Spleen (tissue), 7 donors: ENCODE data around the gene RHBDL3.

Experiments
- POLR2A ChIP-seq, 3 donors: fragments of 450-650 bp; IDR thresholded peaks; one replicate each; pipeline ENCODE4 v1.5.1; 2017; ENCODE audit warnings: antibody characterized with exemption in 3 of 3, mild to moderate bottlenecking in 1 of 3
- TF ChIP-seq, protein P1 (sequence below), 11 experiments: fragments of 200-600 bp in 7 of 11; fragments of 450-650 bp in 4 of 11; sonication (generic) in 4 of 11; IDR thresholded peaks in 8 of 11; conservative IDR thresholded peaks in 3 of 11; 1 replicate in 7 of 11; 2 replicates in 4 of 11; pipeline versions ENCODE4 v1.4.0 to v1.8.0; 2016 to 2021; ENCODE audit warnings: antibody characterized with exemption in 11 of 11, inconsistent platforms in 4 of 11, mild to moderate bottlenecking in 1 of 11
- donor health status: DM: no; HTN: no; CAD: no; lungs with moderate emphysema.
- donor health status: DM: no; HTN: no; CAD: no.
- donor health status: DM: no; HTN: no; CAD: no.

DNA sequence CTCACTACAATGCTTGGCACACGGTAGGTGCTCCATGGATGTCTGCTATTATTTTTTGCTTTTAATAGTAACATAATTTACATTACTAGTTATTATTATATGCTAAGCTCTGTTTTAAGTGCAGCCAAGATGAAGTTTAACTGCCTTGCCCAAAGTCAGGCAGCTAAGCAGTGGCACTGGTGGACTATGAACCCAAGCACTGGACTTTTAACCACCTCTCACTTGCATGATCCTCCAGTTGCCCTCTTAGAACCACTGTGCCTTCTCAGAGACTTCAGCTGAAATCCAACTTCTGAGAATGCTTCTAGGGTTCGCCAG lies 82.8 kb downstream of the RHBDL3 start:
- no peak for TF ChIP-seq POLR2A (IDR thresholded peaks at IDR 0.05)
- TF ChIP-seq, protein P1, sequence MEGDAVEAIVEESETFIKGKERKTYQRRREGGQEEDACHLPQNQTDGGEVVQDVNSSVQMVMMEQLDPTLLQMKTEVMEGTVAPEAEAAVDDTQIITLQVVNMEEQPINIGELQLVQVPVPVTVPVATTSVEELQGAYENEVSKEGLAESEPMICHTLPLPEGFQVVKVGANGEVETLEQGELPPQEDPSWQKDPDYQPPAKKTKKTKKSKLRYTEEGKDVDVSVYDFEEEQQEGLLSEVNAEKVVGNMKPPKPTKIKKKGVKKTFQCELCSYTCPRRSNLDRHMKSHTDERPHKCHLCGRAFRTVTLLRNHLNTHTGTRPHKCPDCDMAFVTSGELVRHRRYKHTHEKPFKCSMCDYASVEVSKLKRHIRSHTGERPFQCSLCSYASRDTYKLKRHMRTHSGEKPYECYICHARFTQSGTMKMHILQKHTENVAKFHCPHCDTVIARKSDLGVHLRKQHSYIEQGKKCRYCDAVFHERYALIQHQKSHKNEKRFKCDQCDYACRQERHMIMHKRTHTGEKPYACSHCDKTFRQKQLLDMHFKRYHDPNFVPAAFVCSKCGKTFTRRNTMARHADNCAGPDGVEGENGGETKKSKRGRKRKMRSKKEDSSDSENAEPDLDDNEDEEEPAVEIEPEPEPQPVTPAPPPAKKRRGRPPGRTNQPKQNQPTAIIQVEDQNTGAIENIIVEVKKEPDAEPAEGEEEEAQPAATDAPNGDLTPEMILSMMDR (IDR thresholded peaks at IDR 0.05 in 8 of 11, conservative IDR thresholded peaks at IDR 0.05 in 3 of 11) = no peak
